Measurements from ENCODE around the gene BMF.
A peak's percentile ranks its signal among the peaks of the same experiment; 100 is the strongest.

Gene BMF

DNA sequence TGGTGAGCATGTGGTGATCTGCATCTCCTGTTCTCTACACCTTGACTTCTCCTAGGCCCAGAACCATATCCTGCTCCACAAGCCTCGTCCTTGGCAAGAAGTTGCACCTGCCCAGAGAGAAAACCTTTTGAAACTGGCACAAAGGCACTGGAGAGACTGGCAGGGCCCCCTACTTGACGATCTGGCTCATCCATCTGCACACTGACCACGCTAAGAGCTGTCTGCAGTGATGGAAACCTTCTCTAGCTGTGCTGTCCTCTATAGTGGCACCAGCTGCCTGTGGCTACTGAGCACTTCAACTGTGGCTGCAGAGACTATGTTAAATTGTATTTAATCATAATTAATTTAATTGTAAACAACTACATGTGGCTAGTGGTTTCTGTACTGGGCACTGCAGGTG lies 43.5 kb downstream of the BMF start:
- no peak for DNase-seq (ENCODE audit: low read depth)

GRCh38 chr15:40064231-40064894 lies 44.3 kb downstream of the BMF start:
- DNase-seq (ENCODE audit: low read depth), result peak; percentile 81

GRCh38 chr15:40063563-40064011 lies 45.1 kb downstream of the BMF start:
- peak; percentile 75 for DNase-seq (ENCODE audit: low read depth)

DNA sequence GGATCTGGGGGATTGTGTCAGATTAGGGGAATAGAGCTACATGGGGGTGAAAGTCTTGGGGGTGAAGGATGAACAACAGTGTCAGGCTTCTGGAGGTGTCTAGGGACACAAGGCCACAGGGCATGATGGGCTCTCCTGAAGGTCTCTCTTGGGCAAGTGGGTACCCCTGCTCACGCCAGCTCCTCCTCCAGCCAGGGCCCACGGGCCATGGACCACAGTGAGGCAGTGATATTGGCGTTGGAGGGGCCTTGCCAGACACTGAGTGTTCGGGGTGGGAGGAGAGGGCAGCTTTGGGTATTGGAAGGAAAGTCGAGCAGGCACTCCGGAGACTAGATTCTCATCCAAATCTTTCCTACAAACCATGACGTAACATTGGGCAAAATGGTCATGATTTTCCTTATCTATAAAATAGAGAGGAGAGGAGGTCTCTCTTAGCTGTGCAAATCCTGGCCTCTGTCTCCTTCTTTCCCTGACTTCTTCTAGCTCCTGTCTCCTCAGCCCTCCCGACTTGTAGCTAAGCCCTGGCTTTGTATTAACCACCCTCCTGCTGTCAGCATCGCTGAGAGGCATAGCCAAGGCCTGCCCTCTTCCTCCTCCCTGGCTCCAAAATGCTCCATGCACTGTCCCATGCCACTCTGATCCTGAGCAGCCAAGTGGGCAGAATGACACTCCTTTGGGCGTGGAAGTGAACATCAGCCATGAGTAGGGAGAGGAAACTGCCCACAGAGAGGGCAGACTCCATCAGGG lies 45.7 kb downstream of the BMF start:
- DNase-seq (ENCODE audit: low read depth), result no peak

DNA sequence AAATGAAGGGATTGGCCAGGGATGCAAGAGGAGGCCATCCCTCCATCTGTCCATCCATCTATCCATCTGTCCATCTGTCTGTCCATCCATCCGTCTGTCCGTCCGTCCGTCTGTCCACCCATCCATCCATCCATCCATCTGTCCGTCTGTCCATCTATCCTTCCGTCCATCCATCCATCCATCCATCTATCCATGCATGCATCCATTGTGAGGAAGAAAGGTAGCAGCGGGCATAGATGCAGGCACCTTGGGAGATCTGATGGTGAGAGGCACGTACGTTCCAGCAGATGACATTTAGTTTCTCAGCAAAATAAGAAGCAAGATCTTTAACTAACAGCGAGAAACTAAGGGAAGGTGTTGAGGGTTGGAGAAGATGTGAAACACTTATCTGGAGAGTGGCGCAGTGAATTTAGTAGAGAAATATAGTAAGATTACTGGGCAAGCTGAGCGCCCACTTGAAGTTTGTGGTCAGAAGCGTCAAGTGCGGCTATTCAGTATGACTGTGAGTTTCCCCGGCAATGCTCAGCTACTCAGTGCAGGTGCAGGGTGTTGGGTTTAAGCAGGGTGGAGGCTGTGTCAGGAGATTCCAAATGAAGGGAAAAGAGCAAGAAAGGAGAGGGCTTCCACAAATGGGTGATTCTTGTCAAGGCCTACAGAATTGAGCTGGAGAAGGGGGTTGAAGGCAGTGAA lies 47.3 kb downstream of the BMF start:
- DNase-seq (ENCODE audit: low read depth), result no peak

- no peak for DNase-seq (ENCODE audit: low read depth)
These were observed 48.3 kb downstream of the BMF start for GRCh38 chr15:40060236-40060961.

DNA sequence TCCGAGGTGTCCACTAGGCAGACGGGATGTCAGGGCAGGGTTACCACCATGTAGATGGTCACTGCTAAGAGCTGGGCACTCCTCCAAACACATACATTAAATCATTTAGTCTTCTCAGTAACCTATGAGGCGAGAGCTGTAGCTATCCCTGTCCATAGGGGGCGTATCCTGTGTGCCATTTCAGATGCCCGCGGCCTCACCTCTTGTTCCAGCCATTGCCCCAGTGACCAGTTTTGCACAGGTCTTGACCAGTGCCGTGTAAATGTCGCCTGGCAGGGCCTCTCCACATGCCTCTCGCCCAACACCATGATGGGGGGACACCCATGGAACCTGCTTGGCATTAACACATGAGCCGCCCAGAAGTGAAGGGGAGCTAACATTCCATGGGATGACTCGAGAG lies 48.9 kb downstream of the BMF start:
- no peak for DNase-seq (ENCODE audit: low read depth)

GRCh38 chr15:40058476-40059140 lies 50.1 kb downstream of the BMF start:
- DNase-seq (ENCODE audit: low read depth), result no peak

GRCh38 chr15:40055576-40056293 lies 52.9 kb downstream of the BMF start:
- DNase-seq (ENCODE audit: low read depth), result no peak

- DNase-seq (ENCODE audit: low read depth), result peak; percentile 27
These were observed 53.7 kb downstream of the BMF start for GRCh38 chr15:40054855-40055575.

DNA sequence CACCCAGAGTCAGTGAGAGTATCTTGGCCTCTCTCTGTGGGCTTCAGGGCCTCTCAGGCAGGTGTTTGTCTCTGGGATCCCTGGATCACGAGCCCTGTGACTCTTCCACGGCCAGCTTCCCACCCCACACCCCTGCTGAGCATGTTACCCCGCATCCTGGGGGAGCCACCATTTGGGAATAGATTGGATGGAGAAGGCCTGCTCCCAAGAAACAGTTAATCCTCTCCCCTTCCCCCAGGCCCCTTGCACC lies 54.1 kb downstream of the BMF start:
- no peak for DNase-seq (ENCODE audit: low read depth)

DNA sequence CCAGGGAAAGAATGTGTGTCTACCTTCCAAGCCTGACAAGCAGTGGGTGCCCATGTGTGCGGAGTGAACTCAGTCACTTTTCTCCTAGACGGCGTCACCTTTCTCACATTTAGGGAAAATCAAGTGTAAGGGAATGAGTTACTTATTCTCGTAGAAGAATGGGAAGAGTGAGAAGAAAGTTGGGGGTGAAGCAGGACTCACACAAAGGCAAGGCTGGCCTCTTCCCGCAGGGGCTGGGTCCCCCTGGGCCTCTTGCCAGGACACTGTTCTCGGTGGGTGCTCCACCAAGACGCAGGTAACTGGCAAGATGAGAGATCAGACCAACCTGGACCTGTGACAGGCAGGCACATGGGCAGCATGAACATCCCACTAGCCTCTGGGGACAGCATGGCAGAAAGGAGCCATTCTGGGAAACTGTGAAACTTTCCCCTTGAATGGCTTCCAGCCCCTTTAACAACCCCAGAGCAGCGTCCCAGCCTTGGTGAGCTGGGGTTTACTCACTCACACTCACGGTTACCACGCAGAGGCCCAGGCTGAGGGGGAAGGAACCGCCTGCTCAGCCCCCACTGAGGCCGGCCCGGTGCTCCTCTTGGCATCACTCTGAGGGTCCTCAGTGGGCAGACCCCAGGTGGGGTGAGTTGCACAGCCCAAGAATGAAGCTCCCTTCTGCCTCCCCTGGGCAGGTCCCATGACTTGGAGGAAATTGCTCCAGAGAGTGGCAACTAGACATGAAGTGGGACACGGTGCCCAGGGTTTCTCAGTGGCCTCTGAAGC lies 54.7 kb downstream of the BMF start:
- DNase-seq (ENCODE audit: low read depth), result no peak

DNA sequence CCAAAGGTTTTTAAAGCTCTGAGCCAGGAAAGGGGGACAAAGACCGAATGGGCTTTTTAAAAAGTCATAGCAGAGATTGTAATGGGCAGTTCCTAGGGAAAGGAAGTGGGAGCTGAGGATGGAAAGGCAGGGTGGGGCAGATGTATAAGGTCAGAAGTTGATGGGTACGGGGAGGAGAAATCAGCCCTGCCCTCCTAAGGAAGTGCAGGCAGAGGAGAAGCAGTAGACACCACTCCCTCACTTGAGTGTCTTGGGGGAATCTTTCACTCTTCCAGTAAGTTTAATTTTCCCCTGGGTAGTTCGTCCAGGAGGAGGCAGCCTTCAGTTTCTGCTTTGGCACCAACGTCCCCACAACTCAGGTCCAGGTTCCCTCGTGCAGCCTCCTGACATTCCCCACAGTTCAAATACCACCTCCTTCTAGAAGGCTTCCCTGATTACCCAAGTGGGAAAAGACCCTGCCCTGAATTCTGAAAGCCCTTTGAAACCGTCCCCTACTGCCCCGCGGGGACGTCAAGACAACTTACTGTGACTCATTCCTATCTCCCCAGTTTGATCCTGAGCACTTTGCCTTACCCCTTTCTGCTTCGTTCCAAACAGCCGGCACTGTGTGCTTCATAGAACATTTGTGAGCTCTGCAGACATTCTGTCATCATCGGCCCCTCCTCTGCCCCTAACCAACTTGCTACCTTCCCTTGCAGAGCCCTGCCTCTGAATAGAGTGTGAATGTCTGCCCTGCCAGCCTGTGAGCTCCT lies 55.4 kb downstream of the BMF start:
- no peak for DNase-seq (ENCODE audit: low read depth)

DNA sequence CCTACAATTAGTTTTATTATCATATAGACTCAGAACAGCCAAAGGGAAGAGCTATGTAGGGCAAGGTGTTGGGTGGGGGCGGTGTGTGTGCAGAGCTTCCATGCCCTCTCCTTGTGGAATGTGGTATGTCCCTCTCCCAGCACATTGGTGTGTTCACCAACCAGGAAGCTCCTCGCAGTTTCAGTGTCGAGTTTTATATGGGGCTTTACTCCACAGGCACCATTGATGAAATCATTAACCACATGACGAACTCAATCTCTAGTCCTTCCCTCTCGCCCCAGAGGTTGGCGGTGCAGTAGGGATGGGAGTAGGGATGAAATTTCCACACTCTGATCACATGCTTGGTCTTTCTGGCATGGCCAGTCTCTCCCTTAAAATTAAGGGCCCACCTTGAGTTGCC lies 56.1 kb downstream of the BMF start:
- no peak for DNase-seq (ENCODE audit: low read depth)

- no peak for DNase-seq (ENCODE audit: low read depth)
These were observed 56.9 kb downstream of the BMF start for GRCh38 chr15:40051616-40052415.

GRCh38 chr15:40050788-40051470 lies 57.8 kb downstream of the BMF start:
- DNase-seq (ENCODE audit: low read depth), result no peak

GRCh38 chr15:40048926-40049475 lies 59.7 kb downstream of the BMF start:
- DNase-seq (ENCODE audit: low read depth), result no peak
